Prostate gland (tissue), 2 donors: ENCODE data around the gene SPTB. TPM values are rescaled to one million over a fixed set of nuclear protein-coding genes. Genes with fewer than 3 reads are reported as not detected.

Experiments used
- DNase-seq: peaks from one replicate; pipeline ENCODE4 v3.0.0-alpha.2; 2019; ENCODE audit warnings: low spot score
- H3K27ac ChIP-seq, 2 donors: fragments of 200-600 bp; sonication (generic); 2 replicates each; pipeline ENCODE4 v1.5.1; 2017 to 2019
- H3K27me3 ChIP-seq: fragments of 200-600 bp; sonication (generic); replicated peaks from 2 replicates; pipeline ENCODE4 v1.5.1; 2019; ENCODE audit not compliant: insufficient read depth
- H3K36me3 ChIP-seq, 2 donors: fragments of 200-600 bp; sonication (generic); 1 replicate in 1 of 2; 2 replicates in 1 of 2; pipeline versions ENCODE4 v1.5.1 to v1.8.1; 2017 to 2019
- H3K4me1 ChIP-seq: fragments of 200-600 bp; sonication (generic); replicated peaks from 2 replicates; pipeline ENCODE4 v1.5.1; 2019
- H3K4me3 ChIP-seq, 2 donors: fragments of 200-600 bp; sonication (generic); 2 replicates each; pipeline ENCODE4 v1.5.1; 2017 to 2019
- H3K9me3 ChIP-seq: fragments of 200-600 bp; sonication (generic); 2 replicates; pipeline ENCODE4 v1.5.1; 2017
- CTCF ChIP-seq, 4 experiments: fragments of 200-600 bp in 2 of 4; fragments of 450-650 bp in 2 of 4; sonication (generic) in 2 of 4; IDR thresholded peaks; 1 replicate in 3 of 4; 2 replicates in 1 of 4; pipeline ENCODE4 v1.5.1; 2016 to 2019; ENCODE audit warnings: antibody characterized with exemption in 4 of 4, mild to moderate bottlenecking in 2 of 4, moderate library complexity in 2 of 4
- POLR2A ChIP-seq: fragments of 450-650 bp; IDR thresholded peaks from one replicate; pipeline ENCODE4 v1.6.1; 2016; ENCODE audit warnings: antibody characterized with exemption, mild to moderate bottlenecking
- POLR2AphosphoS5 ChIP-seq: sonication (generic); formaldehyde crosslinking; IDR thresholded peaks from one replicate; pipeline ENCODE4 v1.6.1; 2017; ENCODE audit warnings: antibody characterized with exemption
- WGBS: methylation state at CpG from one replicate; pipeline ENCODE4 v1.1.5; 2018; 5-methylcytosine and 5-hydroxymethylcytosine counted together
- intact Hi-C: fragments of 100-400 bp; cut with DNase I; formaldehyde crosslinking; loops from one replicate; pipeline ENCODE4 v1.14.2; 2022
- total RNA-seq, 2 donors: library from RNA; depleted of rRNA; stranded (reverse); fragments of >200 nt; gene quantifications; one replicate each; pipeline ENCODE4 v1.1.0, GENCODE V29; 2016

Gene SPTB
- total RNA-seq, 2 donors from 2014 or later: 2.7 to 3.7 TPM

GRCh38 chr14:64748521-64748920, 131.2 kb downstream of the SPTB start:
- intact Hi-C loops: no loop called here
- no peak overlapping the region for H3K4me3 ChIP-seq
- WGBS: 88% methylated on average over 6 of the region's 6 CpGs
- H3K27ac ChIP-seq: no peak overlapping the region
- TF ChIP-seq POLR2AphosphoS5: no peak
- no peak for TF ChIP-seq CTCF (IDR thresholded peaks at IDR 0.05)
- TF ChIP-seq POLR2A: no peak
- no peak for DNase-seq
- H3K36me3 ChIP-seq: no peaks in the 10 kb centered on the region
- H3K4me1 ChIP-seq: no peaks in the 10 kb centered on the region
- no peaks in the 10 kb centered on the region for H3K27me3 ChIP-seq
- H3K9me3 ChIP-seq: no peaks in the 10 kb centered on the region

- TF ChIP-seq CTCF (IDR thresholded peaks at IDR 0.05) (no peak), POLR2A (no peak), POLR2AphosphoS5 (no peak)
- H3K4me3 ChIP-seq: no peak overlapping the region
- H3K27ac ChIP-seq: no peak overlapping the region
- H3K27me3 ChIP-seq: no peaks in the 10 kb centered on the region
- H3K9me3 ChIP-seq: no peaks in the 10 kb centered on the region
- H3K36me3 ChIP-seq: peaks cover 0 to 8% of the 10 kb centered on the region in 2 donors
- no peak for DNase-seq
- no peaks in the 10 kb centered on the region for H3K4me1 ChIP-seq
- 90% methylated on average over 5 of the region's 5 CpGs for WGBS
- intact Hi-C loops: no loop called here
Measured at GRCh38 chr14:64747327-64747726, 132.4 kb downstream of the SPTB start.

- no peak for TF ChIP-seq CTCF (IDR thresholded peaks at IDR 0.05)
- TF ChIP-seq POLR2A: no peak
- no peak for TF ChIP-seq POLR2AphosphoS5
- H3K4me1 ChIP-seq: no peaks in the 10 kb centered on the region
- DNase-seq: no peak
- no peaks in the 10 kb centered on the region for H3K27me3 ChIP-seq
- H3K36me3 ChIP-seq: peaks cover 0 to 13% of the 10 kb centered on the region in 2 donors
- no peak overlapping the region for H3K27ac ChIP-seq
- no peaks in the 10 kb centered on the region for H3K9me3 ChIP-seq
- no peak overlapping the region for H3K4me3 ChIP-seq
- 44% methylated on average over 12 of the region's 12 CpGs for WGBS
- intact Hi-C loops: no loop called here
Measured at GRCh38 chr14:64746298-64747250, 133.1 kb downstream of the SPTB start.

GRCh38 chr14:64745511-64746091, 134.1 kb downstream of the SPTB start:
- Histone ChIP-seq H3K36me3 (peaks cover 0 to 20% of the 10 kb centered on the region in 2 donors), H3K27ac (no peak overlapping the region), H3K4me1 (no peaks in the 10 kb centered on the region), H3K4me3 (no peak overlapping the region), H3K9me3 (no peaks in the 10 kb centered on the region), H3K27me3 (no peaks in the 10 kb centered on the region)
- no peak for DNase-seq
- TF ChIP-seq POLR2A (no peak), POLR2AphosphoS5 (no peak), CTCF (IDR thresholded peaks at IDR 0.05) (no peak)
- WGBS: 59% methylated on average over 8 of the region's 8 CpGs
- intact Hi-C loops: loop anchor here (2.0 kb wide), 1 partner anchor 75 kb away; no protein-coding TSS in a partner anchor
